NOMO-1 treated with DMSO at 0.1 percent for 48 hours (cell line): ENCODE measurements around the gene CALR3.
"Not testable (repeated sequence)": the region's sequence is repeated elsewhere in the genome, so short reads cannot be mapped to it uniquely, and the experiment has no call there.

Experiments used
- DNase-seq: peaks from one replicate; lab custom pipeline; 2025; ENCODE audit not compliant: unreplicated experiment; lab: John Stamatoyannopoulos, UW

The CALR3 gene

GRCh38 chr19:16497042-16497441 lies 1.1 kb upstream of the CALR3 start:
- no peak for DNase-seq

GRCh38 chr19:16496613-16496983 lies 631 bp upstream of the CALR3 start:
- DNase-seq: no peak

DNA sequence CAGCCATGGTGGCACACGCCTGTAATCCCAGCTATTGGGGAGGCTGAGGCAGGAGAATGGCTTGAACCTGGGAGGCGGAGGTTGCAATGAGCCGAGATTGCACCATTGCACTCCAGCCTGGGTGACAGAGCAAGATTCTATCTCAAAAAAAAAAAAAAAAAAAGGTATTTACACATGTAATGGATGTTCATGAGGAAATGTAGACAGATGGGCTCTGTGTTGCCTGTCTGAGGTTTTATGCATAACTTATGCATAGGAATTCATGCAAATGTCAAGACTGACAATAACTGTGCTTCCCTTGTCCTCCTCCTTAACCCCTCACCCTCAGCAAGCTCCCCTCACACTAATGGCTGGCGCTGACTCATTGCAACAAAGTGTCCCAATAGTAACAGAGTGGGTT lies 9.5 kb downstream of the CALR3 start:
- DNase-seq: not testable (repeated sequence)

- DNase-seq: no peak
These were observed 13.2 kb downstream of the CALR3 start for GRCh38 chr19:16482745-16483144.

DNA sequence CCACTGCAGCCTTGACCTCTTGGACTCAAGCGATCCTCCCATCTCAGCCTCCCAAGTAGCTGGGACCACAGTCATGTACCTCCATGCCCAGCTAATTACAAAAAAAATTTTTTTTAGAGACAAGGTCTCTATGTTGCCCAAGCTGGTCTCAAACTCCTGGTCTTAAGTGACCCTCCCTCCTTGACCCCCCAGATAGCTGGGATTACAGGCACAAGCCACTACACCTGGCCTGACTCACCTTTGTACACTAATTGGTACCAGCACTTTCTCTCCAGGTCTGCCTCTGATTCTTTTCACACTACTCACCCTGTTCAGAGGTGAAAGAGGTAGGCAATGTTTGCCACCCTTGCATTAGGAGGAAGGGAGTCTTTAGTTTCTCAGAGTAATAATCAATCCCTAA lies 18.7 kb downstream of the CALR3 start:
- no peak for DNase-seq

DNA sequence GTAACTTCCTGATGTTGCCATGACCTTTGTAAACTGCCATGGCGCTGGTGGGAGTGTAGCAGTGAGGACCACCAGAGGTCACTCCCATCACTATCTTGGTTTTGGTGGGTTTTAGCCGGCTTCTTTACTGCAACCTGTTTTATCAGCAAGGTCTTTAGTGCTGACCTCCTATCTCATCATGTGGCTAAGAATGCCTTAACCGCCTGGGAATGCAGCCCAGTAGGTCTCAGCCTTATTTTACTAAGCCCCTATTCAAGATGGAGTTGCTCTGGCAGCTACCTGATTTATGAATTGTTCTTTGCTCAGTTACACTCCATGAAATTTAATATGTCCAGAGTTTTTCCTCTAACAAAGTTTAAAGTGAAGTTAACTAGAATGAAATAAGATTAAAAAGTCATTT lies 19.6 kb downstream of the CALR3 start:
- DNase-seq: no peak

- DNase-seq: no peak
These were observed 22.0 kb downstream of the CALR3 start for GRCh38 chr19:16473875-16474392.

DNA sequence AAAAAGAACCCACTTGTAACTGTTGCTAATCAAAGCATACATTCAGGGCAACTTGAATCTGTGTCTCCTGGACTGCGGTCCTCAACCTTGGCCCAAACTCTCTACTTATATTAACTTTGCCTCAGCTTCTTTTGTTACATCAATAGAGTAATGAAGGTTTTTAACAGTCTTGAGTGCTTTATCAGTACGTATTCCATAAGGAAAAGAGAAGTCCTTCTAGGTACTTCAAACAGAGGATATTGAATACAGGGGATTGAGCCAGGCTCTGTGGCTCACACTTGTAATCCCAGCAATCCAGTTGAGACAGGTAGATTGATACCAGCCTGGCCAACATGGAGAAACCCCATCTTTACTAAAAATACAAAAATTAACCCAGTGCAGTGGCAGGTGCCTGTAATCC lies 23.0 kb downstream of the CALR3 start:
- no peak for DNase-seq

DNA sequence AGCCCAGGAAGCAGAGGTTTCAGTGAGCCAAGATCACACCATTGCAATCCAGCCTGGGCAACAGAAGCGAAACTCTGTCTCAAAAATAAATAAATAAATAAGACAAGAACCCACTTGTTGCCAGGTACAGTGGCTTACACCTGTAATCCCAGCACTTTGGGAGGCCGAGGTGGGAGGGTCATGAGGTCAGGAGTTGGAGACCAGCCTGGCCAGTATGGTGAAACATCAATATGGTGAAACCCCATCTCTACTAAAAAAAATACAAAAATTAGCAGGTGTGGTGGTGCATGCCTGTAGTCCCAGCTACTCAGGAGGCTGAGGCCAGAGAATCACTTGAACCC lies 23.4 kb downstream of the CALR3 start:
- not testable (repeated sequence) for DNase-seq

GRCh38 chr19:16470911-16471811 lies 24.8 kb downstream of the CALR3 start:
- no peak for DNase-seq

DNA sequence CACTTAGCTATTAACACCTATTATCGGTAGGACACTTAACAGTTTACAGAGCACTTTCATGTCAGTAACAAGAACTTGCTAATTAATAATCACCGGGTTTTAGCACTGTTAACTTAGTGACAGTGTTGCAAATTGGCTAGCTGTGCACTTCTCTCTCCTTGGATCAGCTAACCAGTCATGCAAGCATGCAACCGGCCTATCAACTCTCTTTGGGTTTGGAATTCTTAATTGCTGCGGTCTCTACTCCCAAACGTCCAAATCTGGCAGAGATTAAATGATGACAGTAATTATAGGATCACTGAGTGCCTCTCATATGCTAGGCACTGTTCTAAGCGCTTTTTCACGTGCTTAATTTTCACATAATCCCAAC lies 25.4 kb downstream of the CALR3 start:
- no peak for DNase-seq

DNA sequence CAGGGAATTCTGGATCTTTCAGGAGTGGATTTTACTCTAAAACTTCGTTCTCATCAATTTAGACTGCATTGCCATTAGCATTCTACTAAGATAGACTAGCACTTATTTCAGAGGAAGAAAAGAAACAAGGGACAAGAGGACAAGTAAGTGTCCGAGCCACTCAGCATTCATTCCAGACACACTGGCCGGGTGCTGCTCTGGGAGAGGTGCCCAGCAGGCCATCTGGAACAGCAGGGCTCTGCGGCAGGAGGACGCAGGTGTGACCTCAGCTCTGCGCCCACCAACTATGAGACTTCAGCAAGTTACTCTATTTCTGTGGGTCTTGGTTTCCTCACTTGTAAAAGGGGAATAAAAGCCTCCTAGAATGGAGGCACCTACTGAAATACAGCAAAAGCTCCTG lies 28.4 kb downstream of the CALR3 start:
- no peak for DNase-seq

DNA sequence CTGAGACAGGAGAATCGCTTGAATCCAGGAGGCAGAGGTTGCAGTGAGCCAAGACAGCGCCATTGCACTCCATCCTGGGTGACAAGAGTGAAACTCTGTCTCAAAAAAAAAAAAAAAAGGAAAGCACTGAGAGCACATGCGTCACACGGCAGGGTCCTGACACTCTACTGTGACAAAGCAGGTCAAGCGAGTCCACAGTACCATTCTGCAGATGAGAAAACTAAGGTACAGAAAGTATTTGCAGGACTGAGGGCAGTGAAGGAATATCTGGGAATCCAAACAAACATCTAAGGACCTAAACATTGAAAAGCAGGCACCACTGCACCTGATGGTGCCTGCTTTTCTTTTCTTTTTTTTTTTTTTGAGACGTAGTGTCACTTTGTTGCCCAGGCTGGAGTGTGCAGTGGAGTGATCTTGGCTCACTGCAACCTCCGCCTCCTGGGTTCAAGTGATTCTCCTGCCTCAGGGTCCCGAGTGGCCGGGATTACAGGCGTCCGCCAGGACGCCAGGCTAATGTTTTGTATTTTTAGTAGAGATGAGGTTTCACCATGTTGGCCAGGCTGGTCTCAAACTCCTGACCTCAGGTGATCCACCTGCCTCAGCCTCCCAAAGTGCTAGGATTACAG lies 29.1 kb downstream of the CALR3 start:
- not testable (repeated sequence) for DNase-seq

GRCh38 chr19:16465239-16465638 lies 30.7 kb downstream of the CALR3 start:
- no peak for DNase-seq

DNA sequence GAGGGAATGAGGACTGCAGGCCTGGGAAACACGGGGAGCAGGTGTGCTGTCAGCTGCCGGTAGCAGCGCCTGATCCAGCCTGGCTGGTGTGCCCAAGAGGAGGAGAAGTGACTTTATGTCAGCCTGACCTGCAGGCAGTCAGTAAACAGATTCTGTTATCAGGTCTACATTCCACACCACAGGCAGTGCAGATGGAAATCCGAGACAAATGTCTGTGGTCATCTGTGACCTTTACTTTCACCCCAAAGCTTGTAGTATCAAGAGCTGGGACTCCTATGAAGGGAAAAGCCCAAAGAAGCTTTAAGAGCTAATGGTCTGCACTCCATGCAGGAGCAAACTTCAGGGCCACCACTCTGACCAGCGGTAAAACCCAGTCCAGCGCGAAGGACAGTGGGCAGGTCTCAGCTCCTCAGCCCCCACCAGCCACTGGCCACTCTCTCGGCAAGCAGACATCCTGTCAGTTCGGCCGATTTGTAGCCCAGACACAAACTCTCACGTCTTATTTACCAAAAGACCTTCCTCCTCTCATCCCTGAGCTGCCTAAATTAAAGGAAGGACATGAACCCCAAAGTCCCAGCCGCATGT lies 31.9 kb downstream of the CALR3 start:
- DNase-seq: no peak

GRCh38 chr19:16463341-16463990 lies 32.5 kb downstream of the CALR3 start:
- no peak for DNase-seq

DNA sequence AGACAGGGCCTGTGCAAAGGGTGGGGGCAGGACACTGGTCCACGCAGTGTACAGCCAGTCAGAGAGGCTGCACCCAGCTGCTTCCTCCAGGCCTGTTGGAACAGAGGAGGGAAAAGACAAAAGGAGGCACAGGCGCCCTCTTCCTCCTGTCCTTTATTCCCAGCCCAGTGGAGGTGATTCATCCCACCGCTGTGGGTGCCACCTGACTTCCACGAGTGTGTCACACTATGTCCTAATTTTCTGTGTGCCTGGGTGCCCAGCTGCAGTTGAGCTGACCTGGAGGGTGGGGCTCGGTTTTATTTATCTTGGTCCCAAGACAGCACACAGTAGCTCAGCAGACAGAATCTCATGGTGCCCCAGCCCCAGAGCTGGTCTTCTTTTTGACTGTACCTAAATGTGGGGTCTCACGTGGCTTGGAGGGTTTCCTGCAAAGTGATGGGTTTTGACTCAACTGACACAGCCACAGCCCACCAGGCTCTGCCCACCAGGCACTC lies 33.2 kb downstream of the CALR3 start:
- DNase-seq: no peak

- no peak for DNase-seq
These were observed 34.3 kb downstream of the CALR3 start for GRCh38 chr19:16461630-16462051.

GRCh38 chr19:16460454-16460853 lies 35.5 kb downstream of the CALR3 start:
- no peak for DNase-seq

- DNase-seq: no peak
These were observed 36.3 kb downstream of the CALR3 start for GRCh38 chr19:16459680-16460079.
